WTC11 (cell line): ENCODE measurements around the gene SKAP1. TPM values are rescaled to one million over a fixed set of nuclear protein-coding genes. Genes with fewer than 3 reads are reported as not detected.

Experiments
- ATAC-seq: fragments of 200-7000 bp; cut with Tn5 transposase; 2 replicates; pipeline ENCODE4 v1.10.0; 2021; ENCODE audit warnings: mild to moderate bottlenecking, moderate library complexity
- CTCF ChIA-PET: fragments of 300-600 bp; sonication (Branson Sonifier 250); formaldehyde crosslinking; loops from one replicate; lab custom pipeline; 2021; ENCODE audit warnings: antibody characterized with exemption; lab: Charles Lee
- POLR2A ChIA-PET: fragments of 350-600 bp; sonication (Branson Sonifier 250); formaldehyde crosslinking; loops from one replicate; lab custom pipeline; 2021; ENCODE audit warnings: antibody characterized with exemption; lab: Charles Lee
- DNase-seq: peaks from one replicate; pipeline ENCODE4 v3.0.0; 2021; ENCODE audit warnings: low spot score
- H3K27ac Mint-ChIP-seq: 2 replicates; pipeline ENCODE4 v1.8.0; 2021; ENCODE audit warnings: mixed read lengths
- H3K27me3 Mint-ChIP-seq: 2 replicates; pipeline ENCODE4 v1.8.0; 2021; ENCODE audit warnings: low read depth, mild to moderate bottlenecking, moderate library complexity, mixed read lengths
- H3K36me3 Mint-ChIP-seq: 2 replicates; pipeline ENCODE4 v1.8.0; 2021; ENCODE audit warnings: mixed read lengths
- H3K4me1 Mint-ChIP-seq: 2 replicates; pipeline ENCODE4 v1.8.0; 2022; ENCODE audit warnings: mixed read lengths
- H3K4me3 Mint-ChIP-seq: 2 replicates; pipeline ENCODE4 v1.8.0; 2021; ENCODE audit warnings: mild to moderate bottlenecking, moderate library complexity, mixed read lengths
- H3K9me3 Mint-ChIP-seq: 2 replicates; pipeline ENCODE4 v1.8.0; 2021; ENCODE audit warnings: mixed read lengths
- NFE2L1 ChIP-seq: sonication (generic); formaldehyde crosslinking; IDR thresholded peaks from 2 replicates; pipeline ENCODE4 v1.8.1; 2023; ENCODE audit warnings: missing genetic modification reagents
- NR1H2 ChIP-seq: sonication (generic); formaldehyde crosslinking; IDR thresholded peaks from 2 replicates; pipeline ENCODE4 v1.9.0; 2021; ENCODE audit warnings: mild to moderate bottlenecking, moderate library complexity, missing genetic modification reagents
- SOX15 ChIP-seq: fragments of 250-450 bp; sonication (Bioruptor Pico); IDR thresholded peaks from 2 replicates; pipeline ENCODE4 v1.9.0; 2021; ENCODE audit warnings: mild to moderate bottlenecking
- ZNF121 ChIP-seq: sonication (generic); formaldehyde crosslinking; IDR thresholded peaks from 2 replicates; pipeline ENCODE4 v1.8.0; 2023; ENCODE audit warnings: missing genetic modification reagents
- ZNF263 ChIP-seq: sonication (generic); formaldehyde crosslinking; IDR thresholded peaks from 2 replicates; pipeline ENCODE4 v1.8.1; 2022; ENCODE audit warnings: low read depth, mild to moderate bottlenecking, moderate library complexity, missing genetic modification reagents
- total RNA-seq: library from RNA; stranded (reverse); gene quantifications from 3 replicates; pipeline ENCODE4 v1.2.3, GENCODE V29; 2021
- TF ChIP-seq, protein P1 (sequence below): sonication (generic); formaldehyde crosslinking; IDR thresholded peaks from 2 replicates; pipeline ENCODE4 v1.8.0; 2022; ENCODE audit warnings: missing genetic modification reagents
- TF ChIP-seq, protein P2 (sequence below): sonication (generic); formaldehyde crosslinking; IDR thresholded peaks from 2 replicates; pipeline ENCODE4 v1.8.0; 2023; ENCODE audit warnings: missing genetic modification reagents
- TF ChIP-seq, protein P3 (sequence below): sonication (generic); formaldehyde crosslinking; IDR thresholded peaks from 2 replicates; pipeline ENCODE4 v1.8.1; 2023; ENCODE audit warnings: mild to moderate bottlenecking, missing genetic modification reagents, moderate library complexity
- TF ChIP-seq, protein P4 (sequence below): sonication (generic); formaldehyde crosslinking; IDR thresholded peaks from 2 replicates; pipeline ENCODE4 v1.8.1; 2023; ENCODE audit warnings: mild to moderate bottlenecking, missing genetic modification reagents
- TF ChIP-seq, protein P5 (sequence below): fragments of 250-450 bp; sonication (Bioruptor Pico); IDR thresholded peaks from 2 replicates; pipeline ENCODE4 v1.9.0; 2021; ENCODE audit warnings: mild to moderate bottlenecking
- TF ChIP-seq, protein P6 (sequence below): fragments of 250-450 bp; sonication (Bioruptor Pico); IDR thresholded peaks from 2 replicates; pipeline ENCODE4 v1.9.0; 2021; ENCODE audit warnings: mild to moderate bottlenecking, borderline replicate concordance
- TF ChIP-seq, protein P7 (sequence below): fragments of 250-450 bp; sonication (Bioruptor Pico); conservative IDR thresholded peaks from 2 replicates; pipeline ENCODE4 v1.9.0; 2021; ENCODE audit warnings: mild to moderate bottlenecking
- TF ChIP-seq, protein P8 (sequence below): sonication (generic); formaldehyde crosslinking; IDR thresholded peaks from 2 replicates; pipeline ENCODE4 v1.8.1; 2022; ENCODE audit warnings: low read depth, missing genetic modification reagents, borderline replicate concordance
- TF ChIP-seq, protein P9 (sequence below): sonication (generic); formaldehyde crosslinking; IDR thresholded peaks from 2 replicates; pipeline ENCODE4 v1.8.0; 2022; ENCODE audit warnings: mild to moderate bottlenecking, missing genetic modification reagents

Gene SKAP1
- total RNA-seq, 1 experiment from 2014 or later = not detected

DNA sequence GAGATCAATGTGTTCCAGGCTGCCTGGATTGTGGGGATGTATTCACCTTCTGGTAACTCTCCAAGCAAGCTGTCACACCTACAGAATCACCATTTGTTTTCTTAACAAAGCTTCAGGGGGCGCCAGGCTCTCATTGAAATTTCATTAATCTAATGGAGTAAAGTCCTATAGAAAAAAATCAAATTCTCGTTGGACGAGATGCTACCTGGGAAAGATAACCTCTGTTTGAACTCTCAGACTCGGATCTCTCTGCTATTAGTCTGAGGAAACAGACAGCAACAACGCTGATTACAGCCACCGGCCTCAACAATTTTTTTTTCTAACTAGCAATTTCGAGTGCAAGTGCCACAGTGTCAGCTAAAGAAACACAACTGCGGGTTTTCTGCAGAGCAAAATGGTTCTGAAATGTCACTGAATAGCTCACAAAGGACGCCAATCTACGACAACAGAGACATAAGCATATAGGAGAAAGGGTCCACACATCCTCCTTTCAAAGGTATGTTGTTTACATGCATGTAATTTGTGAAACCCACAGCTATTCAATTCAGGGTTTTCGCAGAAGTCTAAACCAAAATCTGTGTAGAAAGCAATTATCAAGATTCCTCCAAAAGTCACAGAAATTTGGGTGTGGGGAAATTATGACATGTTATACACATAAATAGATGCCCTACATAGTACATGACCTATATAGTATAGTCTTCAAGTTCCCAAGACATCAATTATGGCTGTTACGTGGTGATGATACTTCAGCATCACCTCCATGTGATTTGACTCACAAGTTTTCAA lies 135.8 kb downstream of the SKAP1 start (continued):
- TF ChIP-seq, protein P1, sequence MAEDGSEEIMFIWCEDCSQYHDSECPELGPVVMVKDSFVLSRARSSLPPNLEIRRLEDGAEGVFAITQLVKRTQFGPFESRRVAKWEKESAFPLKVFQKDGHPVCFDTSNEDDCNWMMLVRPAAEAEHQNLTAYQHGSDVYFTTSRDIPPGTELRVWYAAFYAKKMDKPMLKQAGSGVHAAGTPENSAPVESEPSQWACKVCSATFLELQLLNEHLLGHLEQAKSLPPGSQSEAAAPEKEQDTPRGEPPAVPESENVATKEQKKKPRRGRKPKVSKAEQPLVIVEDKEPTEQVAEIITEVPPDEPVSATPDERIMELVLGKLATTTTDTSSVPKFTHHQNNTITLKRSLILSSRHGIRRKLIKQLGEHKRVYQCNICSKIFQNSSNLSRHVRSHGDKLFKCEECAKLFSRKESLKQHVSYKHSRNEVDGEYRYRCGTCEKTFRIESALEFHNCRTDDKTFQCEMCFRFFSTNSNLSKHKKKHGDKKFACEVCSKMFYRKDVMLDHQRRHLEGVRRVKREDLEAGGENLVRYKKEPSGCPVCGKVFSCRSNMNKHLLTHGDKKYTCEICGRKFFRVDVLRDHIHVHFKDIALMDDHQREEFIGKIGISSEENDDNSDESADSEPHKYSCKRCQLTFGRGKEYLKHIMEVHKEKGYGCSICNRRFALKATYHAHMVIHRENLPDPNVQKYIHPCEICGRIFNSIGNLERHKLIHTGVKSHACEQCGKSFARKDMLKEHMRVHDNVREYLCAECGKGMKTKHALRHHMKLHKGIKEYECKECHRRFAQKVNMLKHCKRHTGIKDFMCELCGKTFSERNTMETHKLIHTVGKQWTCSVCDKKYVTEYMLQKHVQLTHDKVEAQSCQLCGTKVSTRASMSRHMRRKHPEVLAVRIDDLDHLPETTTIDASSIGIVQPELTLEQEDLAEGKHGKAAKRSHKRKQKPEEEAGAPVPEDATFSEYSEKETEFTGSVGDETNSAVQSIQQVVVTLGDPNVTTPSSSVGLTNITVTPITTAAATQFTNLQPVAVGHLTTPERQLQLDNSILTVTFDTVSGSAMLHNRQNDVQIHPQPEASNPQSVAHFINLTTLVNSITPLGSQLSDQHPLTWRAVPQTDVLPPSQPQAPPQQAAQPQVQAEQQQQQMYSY (CRISPR knock-in tag) = no peak
- TF ChIP-seq, protein P2, sequence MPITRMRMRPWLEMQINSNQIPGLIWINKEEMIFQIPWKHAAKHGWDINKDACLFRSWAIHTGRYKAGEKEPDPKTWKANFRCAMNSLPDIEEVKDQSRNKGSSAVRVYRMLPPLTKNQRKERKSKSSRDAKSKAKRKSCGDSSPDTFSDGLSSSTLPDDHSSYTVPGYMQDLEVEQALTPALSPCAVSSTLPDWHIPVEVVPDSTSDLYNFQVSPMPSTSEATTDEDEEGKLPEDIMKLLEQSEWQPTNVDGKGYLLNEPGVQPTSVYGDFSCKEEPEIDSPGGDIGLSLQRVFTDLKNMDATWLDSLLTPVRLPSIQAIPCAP (CRISPR knock-in tag) = no peak
- TF ChIP-seq, protein P3, sequence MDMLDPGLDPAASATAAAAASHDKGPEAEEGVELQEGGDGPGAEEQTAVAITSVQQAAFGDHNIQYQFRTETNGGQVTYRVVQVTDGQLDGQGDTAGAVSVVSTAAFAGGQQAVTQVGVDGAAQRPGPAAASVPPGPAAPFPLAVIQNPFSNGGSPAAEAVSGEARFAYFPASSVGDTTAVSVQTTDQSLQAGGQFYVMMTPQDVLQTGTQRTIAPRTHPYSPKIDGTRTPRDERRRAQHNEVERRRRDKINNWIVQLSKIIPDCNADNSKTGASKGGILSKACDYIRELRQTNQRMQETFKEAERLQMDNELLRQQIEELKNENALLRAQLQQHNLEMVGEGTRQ (CRISPR knock-in tag) = no peak
- TF ChIP-seq SOX15 (CRISPR knock-in tag) = no peak
- TF ChIP-seq ZNF121 (CRISPR knock-in tag) = no peak
- no peak for TF ChIP-seq NR1H2 (CRISPR knock-in tag)
- no peak for TF ChIP-seq NFE2L1

DNA sequence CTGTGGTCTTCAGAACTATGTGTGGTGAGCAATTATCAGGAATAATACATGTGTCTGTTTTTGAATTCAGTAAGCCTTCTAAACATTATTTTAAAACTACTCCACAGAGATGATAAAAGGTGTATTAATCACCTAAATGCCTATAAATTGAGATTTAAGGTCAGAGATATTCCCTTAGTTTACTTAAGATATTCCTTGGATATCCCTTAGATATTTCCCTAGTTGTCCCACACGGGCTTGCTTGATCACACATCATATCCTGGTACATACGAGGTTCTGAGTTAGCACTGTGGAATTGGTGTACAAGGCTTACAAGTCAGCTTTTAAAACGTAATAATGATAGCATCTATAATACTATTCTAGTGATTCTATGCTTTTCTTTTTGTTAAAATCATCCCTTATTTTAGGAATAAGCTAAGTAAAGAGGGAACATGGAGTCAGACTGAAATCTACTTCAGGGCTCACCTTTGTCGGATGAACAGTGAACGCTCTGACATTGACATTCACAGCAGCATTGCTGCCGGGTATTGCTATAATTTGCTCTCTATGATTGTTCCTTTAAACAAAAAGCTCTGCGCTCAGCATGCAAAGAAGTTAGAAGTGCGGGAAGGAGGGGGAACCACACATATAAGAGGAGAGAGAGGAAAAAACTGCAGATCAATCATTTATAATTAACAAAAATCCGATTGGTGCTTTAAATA lies 136.5 kb downstream of the SKAP1 start:
- no peaks in the 10 kb centered on the region for H3K27me3 Mint-ChIP-seq
- peaks cover 5% of the 10 kb centered on the region for H3K4me1 Mint-ChIP-seq
- DNase-seq (no peak), ATAC-seq (no peak)
- ChIA-PET CTCF (interaction anchor here (0.6 to 3.0 kb wide), 10 partner anchors 9 to 356 kb away, joined by 3 to 14 read pairs (median 6); no protein-coding TSS in a partner anchor), POLR2A (no interaction called here)
- no peak overlapping the region for H3K27ac Mint-ChIP-seq
- no peaks in the 10 kb centered on the region for H3K36me3 Mint-ChIP-seq
- TF ChIP-seq, protein P4, sequence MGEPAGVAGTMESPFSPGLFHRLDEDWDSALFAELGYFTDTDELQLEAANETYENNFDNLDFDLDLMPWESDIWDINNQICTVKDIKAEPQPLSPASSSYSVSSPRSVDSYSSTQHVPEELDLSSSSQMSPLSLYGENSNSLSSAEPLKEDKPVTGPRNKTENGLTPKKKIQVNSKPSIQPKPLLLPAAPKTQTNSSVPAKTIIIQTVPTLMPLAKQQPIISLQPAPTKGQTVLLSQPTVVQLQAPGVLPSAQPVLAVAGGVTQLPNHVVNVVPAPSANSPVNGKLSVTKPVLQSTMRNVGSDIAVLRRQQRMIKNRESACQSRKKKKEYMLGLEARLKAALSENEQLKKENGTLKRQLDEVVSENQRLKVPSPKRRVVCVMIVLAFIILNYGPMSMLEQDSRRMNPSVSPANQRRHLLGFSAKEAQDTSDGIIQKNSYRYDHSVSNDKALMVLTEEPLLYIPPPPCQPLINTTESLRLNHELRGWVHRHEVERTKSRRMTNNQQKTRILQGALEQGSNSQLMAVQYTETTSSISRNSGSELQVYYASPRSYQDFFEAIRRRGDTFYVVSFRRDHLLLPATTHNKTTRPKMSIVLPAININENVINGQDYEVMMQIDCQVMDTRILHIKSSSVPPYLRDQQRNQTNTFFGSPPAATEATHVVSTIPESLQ (CRISPR knock-in tag) = no peak
- TF ChIP-seq, protein P5, sequence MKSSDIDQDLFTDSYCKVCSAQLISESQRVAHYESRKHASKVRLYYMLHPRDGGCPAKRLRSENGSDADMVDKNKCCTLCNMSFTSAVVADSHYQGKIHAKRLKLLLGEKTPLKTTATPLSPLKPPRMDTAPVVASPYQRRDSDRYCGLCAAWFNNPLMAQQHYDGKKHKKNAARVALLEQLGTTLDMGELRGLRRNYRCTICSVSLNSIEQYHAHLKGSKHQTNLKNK = no peak
- TF ChIP-seq ZNF263 (CRISPR knock-in tag) = no peak
- TF ChIP-seq, protein P6, sequence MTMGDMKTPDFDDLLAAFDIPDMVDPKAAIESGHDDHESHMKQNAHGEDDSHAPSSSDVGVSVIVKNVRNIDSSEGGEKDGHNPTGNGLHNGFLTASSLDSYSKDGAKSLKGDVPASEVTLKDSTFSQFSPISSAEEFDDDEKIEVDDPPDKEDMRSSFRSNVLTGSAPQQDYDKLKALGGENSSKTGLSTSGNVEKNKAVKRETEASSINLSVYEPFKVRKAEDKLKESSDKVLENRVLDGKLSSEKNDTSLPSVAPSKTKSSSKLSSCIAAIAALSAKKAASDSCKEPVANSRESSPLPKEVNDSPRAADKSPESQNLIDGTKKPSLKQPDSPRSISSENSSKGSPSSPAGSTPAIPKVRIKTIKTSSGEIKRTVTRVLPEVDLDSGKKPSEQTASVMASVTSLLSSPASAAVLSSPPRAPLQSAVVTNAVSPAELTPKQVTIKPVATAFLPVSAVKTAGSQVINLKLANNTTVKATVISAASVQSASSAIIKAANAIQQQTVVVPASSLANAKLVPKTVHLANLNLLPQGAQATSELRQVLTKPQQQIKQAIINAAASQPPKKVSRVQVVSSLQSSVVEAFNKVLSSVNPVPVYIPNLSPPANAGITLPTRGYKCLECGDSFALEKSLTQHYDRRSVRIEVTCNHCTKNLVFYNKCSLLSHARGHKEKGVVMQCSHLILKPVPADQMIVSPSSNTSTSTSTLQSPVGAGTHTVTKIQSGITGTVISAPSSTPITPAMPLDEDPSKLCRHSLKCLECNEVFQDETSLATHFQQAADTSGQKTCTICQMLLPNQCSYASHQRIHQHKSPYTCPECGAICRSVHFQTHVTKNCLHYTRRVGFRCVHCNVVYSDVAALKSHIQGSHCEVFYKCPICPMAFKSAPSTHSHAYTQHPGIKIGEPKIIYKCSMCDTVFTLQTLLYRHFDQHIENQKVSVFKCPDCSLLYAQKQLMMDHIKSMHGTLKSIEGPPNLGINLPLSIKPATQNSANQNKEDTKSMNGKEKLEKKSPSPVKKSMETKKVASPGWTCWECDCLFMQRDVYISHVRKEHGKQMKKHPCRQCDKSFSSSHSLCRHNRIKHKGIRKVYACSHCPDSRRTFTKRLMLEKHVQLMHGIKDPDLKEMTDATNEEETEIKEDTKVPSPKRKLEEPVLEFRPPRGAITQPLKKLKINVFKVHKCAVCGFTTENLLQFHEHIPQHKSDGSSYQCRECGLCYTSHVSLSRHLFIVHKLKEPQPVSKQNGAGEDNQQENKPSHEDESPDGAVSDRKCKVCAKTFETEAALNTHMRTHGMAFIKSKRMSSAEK = no peak
- TF ChIP-seq, protein P7, sequence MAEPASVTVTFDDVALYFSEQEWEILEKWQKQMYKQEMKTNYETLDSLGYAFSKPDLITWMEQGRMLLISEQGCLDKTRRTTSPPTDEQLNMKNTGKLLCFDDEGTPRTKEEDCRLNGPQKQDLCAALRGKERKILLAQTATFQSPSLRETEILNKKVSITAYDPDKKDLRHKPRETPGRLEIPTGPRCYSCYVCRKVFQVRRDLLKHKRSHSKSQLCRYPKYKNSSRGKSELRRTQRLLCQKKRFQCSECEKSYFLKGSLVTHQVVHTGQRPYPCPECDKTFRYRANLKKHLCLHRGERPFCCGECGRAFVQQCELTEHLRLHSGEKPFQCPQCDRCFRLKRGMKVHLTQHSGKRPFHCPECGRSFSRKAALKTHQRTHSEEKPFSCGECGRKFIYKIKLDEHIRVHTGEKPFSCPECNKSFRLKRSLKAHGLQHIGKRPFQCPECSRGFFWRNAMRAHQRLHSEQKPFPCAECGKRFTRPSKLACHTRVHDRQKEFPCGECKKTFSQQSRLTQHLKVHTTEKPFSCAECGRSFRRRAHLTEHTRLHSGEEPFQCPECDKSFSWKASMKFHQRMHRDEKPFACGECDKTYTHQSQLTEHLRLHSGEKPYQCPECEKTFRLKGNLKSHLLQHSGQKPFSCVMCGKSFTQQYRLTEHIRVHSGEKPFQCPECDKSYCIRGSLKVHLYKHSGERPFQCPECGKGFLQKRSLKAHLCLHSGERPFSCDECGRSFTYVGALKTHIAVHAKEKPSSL = no peak
- TF ChIP-seq, protein P8, sequence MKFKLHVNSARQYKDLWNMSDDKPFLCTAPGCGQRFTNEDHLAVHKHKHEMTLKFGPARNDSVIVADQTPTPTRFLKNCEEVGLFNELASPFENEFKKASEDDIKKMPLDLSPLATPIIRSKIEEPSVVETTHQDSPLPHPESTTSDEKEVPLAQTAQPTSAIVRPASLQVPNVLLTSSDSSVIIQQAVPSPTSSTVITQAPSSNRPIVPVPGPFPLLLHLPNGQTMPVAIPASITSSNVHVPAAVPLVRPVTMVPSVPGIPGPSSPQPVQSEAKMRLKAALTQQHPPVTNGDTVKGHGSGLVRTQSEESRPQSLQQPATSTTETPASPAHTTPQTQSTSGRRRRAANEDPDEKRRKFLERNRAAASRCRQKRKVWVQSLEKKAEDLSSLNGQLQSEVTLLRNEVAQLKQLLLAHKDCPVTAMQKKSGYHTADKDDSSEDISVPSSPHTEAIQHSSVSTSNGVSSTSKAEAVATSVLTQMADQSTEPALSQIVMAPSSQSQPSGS (CRISPR knock-in tag) = no peak
- TF ChIP-seq, protein P9, sequence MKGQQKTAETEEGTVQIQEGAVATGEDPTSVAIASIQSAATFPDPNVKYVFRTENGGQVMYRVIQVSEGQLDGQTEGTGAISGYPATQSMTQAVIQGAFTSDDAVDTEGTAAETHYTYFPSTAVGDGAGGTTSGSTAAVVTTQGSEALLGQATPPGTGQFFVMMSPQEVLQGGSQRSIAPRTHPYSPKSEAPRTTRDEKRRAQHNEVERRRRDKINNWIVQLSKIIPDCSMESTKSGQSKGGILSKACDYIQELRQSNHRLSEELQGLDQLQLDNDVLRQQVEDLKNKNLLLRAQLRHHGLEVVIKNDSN = no peak
- no peak overlapping the region for H3K4me3 Mint-ChIP-seq
- H3K9me3 Mint-ChIP-seq = no peaks in the 10 kb centered on the region
